AG09309 (cell line): Measurements from ENCODE around the gene LRRC53.

Source experiments
- DNase-seq: peaks from one replicate; pipeline ENCODE4 v3.0.0-alpha.2; 2010; ENCODE audit warnings: low read depth
- H3K4me3 ChIP-seq: 2 replicates; pipeline ENCODE4 v1.5.1; 2011; ENCODE audit warnings: mild to moderate bottlenecking, low read depth, low read length, moderate library complexity; ENCODE audit not compliant: control insufficient read depth
- TF ChIP-seq, protein P1 (sequence below): IDR thresholded peaks from 2 replicates; pipeline ENCODE4 v1.5.1; 2011; ENCODE audit warnings: mild to moderate bottlenecking, low read depth, low read length, inconsistent platforms; ENCODE audit not compliant: insufficient read depth, control insufficient read depth; ENCODE audit errors: missing control alignments

Gene LRRC53, protein sequence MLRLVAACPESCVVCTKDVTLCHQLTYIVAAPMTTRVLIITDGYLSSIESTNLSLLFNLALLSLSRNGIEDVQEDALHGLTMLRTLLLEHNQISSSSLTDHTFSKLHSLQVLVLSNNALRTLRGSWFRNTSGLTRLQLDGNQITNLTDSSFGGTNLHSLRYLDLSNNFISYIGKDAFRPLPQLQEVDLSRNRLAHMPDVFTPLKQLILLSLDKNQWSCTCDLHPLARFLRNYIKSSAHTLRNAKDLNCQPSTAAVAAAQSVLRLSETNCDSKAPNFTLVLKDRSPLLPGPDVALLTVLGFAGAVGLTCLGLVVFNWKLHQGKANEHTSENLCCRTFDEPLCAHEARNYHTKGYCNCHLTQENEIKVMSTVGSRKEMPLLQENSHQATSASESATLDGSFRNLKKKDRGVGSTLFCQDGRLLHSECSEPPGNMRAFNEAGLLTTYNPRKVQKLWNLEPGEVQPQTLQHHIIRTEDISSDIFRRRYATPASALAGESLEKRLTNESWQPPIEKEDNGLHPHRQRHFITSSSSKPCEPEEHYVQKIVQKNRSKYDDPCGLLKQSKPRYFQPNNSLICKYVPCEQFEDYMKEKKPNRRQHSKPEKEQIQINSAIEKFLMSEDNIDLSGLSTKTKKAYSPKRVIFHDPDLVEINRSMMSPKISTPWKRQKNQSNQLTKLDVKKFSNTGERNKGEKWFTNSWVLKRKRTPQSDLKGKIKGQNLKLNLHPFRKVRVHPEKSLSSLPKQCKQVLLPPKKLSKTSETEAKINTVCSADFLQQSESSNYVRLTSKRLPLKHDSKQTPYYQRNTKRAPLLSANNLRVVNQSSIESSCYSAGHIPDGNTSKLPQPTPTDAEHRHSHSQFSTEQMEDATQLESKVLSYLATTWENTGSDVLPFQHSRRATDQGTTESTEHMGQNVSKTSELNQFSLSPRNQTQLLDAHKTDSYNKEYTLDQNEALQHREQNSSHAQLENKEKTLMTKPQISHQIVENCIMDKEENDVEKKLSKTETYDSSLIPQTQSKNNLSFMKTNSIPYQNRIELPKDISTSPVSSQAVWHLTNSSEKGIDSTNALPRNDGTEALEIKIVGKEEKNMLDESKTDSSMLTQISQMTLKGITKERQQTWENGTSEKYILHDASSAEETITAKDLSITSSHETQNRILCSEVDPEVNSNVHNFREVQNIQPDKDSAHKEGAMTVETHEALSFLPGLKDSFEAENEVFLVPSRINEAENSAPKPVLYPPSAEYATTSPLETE

DNA sequence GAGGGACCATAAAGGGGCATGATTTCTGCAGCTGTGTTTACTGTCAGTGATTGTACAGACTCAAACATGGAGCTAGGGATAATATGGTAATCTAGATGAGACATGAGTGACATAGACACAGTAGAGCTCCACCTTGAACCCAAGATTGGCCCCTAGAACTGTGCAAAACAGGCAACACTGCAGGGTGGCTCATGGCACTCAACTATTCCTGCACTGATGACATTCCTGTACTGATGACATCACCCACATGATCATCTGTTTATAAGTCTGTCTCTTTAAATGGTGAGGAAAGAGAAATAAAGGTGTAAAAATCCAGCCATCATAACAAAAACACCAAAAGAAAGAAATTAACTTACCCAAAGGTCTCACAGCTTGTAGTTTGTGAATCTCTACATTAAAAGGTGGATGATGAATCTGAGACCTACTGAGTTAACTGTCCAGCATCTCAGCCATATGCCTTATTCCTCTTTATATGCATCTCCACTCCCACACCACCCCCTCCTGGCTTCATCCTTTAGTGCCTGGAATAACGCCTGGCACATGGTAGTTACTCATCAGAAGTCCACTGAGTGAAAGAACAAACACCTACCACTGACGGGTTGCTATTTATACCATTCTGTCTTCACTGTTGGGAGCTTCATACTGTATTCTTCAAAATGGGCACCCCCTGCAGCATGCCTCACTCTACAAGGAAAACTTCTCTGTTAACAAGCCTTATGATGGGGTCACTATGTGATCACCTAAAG is at the start of gene LRRC53:
TSS of gene LRRC53 (minus strand) at position 442 of the 746 bp plus-strand sequence. CDS start 29,262 bp downstream, outside the sequence.
- DNase-seq = no peak
- H3K4me3 ChIP-seq = no peak within 1 kb of the TSS
- TF ChIP-seq, protein P1, sequence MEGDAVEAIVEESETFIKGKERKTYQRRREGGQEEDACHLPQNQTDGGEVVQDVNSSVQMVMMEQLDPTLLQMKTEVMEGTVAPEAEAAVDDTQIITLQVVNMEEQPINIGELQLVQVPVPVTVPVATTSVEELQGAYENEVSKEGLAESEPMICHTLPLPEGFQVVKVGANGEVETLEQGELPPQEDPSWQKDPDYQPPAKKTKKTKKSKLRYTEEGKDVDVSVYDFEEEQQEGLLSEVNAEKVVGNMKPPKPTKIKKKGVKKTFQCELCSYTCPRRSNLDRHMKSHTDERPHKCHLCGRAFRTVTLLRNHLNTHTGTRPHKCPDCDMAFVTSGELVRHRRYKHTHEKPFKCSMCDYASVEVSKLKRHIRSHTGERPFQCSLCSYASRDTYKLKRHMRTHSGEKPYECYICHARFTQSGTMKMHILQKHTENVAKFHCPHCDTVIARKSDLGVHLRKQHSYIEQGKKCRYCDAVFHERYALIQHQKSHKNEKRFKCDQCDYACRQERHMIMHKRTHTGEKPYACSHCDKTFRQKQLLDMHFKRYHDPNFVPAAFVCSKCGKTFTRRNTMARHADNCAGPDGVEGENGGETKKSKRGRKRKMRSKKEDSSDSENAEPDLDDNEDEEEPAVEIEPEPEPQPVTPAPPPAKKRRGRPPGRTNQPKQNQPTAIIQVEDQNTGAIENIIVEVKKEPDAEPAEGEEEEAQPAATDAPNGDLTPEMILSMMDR = no peak

DNA sequence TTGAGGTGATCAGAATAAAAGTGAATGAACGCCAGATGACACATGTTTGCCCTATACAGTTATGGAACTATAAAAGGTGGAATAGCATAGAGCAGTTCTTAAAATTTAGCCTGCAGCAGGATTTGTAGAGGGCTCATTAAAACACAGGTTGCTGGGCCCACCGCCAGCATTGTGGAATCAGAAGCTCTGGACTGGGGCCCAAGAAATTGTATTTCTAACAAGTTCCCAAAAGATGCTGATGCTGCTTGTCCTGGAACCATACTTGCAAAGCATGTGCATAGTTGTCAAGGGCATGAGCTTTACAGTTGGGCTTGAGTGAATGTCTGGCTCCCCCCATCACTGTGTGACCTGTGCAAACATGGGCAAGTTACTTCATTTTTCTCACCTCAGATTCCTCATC is 37.5 kb upstream of the LRRC53 start:
- no peak overlapping the region for H3K4me3 ChIP-seq
- DNase-seq = no peak
- TF ChIP-seq, protein P1 = no peak

DNA sequence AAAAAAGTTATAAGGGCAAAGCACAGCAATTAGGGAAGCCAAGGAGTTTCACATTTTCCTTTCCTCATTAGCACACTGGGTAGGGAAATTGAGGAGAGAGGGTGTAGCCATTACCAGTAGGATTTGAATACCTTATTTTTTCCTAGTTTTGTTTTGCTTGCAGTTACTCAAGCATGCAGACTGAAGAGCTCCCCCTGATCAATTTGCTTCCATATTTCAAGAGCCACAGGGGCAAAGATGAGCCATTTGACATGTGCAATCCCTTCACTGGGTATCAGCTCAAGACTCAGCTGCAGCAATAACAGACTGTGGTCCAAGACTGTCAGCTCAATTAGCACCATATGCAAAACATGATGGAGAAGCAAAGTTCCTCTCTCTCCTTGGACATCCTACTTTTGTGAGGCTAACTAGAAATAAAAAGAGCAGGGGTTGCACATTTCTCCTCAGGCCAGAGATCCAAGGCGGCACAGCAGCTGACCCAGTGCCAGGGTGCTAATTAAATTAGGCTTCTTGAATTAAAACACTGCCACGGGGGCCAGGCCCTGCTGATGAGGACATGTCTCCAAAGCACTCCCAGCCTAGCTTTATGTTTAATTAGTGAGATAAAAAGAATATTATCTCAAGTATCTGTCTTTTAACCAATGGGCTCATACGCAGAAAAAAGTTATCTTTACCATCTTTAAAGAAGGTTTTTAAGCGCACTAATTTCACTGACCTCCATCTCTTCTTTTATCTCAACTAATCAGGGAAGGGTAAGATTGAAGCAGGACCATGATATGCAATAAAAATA is 36.7 kb upstream of the LRRC53 start:
- no peak for DNase-seq
- no peak overlapping the region for H3K4me3 ChIP-seq
- TF ChIP-seq, protein P1 = no peak

DNA sequence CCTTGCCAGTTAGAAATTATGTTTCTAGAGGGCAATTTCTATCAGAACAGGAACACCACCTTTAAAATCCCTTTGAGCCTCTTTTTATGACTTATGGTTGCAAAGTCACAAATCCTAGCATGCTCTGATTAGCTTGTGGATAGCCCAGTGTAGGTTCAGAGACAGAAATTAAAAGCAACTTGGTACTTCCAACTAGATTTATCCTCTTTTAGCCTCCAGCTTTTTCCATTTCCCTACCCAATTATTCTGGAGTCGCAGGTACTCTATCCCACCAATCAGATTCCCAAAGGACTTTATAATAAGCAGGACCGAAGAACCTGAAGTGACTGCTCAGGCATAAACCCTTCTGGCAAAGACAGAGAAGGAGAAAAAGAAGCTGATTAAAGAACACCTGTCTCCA is 33.4 kb upstream of the LRRC53 start:
- DNase-seq = no peak
- no peak overlapping the region for H3K4me3 ChIP-seq

DNA sequence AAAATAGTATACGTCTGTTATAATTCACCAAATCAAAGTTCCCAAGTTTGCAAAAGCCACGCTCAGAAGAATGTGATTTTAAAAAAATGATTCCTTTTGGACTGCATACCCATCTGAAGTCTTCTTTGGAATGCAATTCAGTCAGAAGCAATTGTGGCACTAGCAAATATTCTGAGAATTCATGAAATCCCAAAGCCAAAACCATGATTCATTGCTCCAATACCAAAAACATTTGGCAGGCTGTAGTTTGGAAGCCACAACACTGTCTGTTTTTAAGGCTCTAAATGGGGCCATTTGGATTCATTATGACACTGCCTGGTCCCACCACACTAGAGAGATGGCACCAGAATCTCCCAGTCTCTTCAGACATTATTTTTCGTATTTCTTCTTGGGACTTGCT is 21.8 kb upstream of the LRRC53 start:
- peak; percentile 17 for DNase-seq
- TF ChIP-seq, protein P1 = no peak

More for the DNA sequence above, 33.4 kb upstream of the LRRC53 start:
- TF ChIP-seq, protein P1 = no peak

More for the DNA sequence above, 21.8 kb upstream of the LRRC53 start:
- H3K4me3 ChIP-seq = no peak overlapping the region
